GM21737 (cell line): ENCODE measurements around the gene PAK6.

Source experiments
- ATAC-seq: cut with Tn5 transposase; IDR thresholded peaks from one replicate; pipeline ENCODE4 v1.9.1; 2021; ENCODE audit warnings: mild to moderate bottlenecking, moderate library complexity; ENCODE audit not compliant: unreplicated experiment

PAK6 gene

GRCh38 chr15:40238532-40239403, at the start of gene PAK6:
TSS of gene PAK6 (plus strand) at chr15:40239063. CDS start at chr15:40264786, 25,723 bp downstream.
- no peak for ATAC-seq

- no peak for ATAC-seq
These were observed 48.3 kb upstream of the PAK6 start for GRCh38 chr15:40190591-40190990.

GRCh38 chr15:40192942-40193341, 45.9 kb upstream of the PAK6 start:
- ATAC-seq: no peak

- no peak for ATAC-seq
These were observed 41.4 kb upstream of the PAK6 start for GRCh38 chr15:40197434-40197833.

GRCh38 chr15:40198355-40199085, 40.3 kb upstream of the PAK6 start:
- no peak for ATAC-seq

- ATAC-seq: no peak
These were observed 34.8 kb upstream of the PAK6 start for GRCh38 chr15:40204100-40204499.

GRCh38 chr15:40217166-40217824, 21.6 kb upstream of the PAK6 start:
- ATAC-seq: no peak

- ATAC-seq: no peak
These were observed 19.1 kb upstream of the PAK6 start for GRCh38 chr15:40219801-40220200.

- ATAC-seq: no peak
These were observed 16.7 kb upstream of the PAK6 start for GRCh38 chr15:40222131-40222530.

- ATAC-seq: no peak
These were observed 12.1 kb upstream of the PAK6 start for GRCh38 chr15:40226736-40227135.

GRCh38 chr15:40229316-40229715, 9.5 kb upstream of the PAK6 start:
- ATAC-seq: no peak

- ATAC-seq: no peak
These were observed 8.9 kb upstream of the PAK6 start for GRCh38 chr15:40229956-40230355.

GRCh38 chr15:40232625-40233070, 6.2 kb upstream of the PAK6 start:
- no peak for ATAC-seq

- no peak for ATAC-seq
These were observed 4.9 kb upstream of the PAK6 start for GRCh38 chr15:40233727-40234577.

GRCh38 chr15:40234783-40235182, 4.1 kb upstream of the PAK6 start:
- no peak for ATAC-seq

- ATAC-seq: no peak
These were observed 3.5 kb upstream of the PAK6 start for GRCh38 chr15:40235201-40235885.

GRCh38 chr15:40239404-40239692, 485 bp downstream of the PAK6 start:
- ATAC-seq: no peak

- no peak for ATAC-seq
These were observed 1.1 kb downstream of the PAK6 start for GRCh38 chr15:40239693-40240618.

- no peak for ATAC-seq
These were observed 1.9 kb downstream of the PAK6 start for GRCh38 chr15:40240619-40241221.
